Measurements from ENCODE around the gene JAG2.

DNA sequence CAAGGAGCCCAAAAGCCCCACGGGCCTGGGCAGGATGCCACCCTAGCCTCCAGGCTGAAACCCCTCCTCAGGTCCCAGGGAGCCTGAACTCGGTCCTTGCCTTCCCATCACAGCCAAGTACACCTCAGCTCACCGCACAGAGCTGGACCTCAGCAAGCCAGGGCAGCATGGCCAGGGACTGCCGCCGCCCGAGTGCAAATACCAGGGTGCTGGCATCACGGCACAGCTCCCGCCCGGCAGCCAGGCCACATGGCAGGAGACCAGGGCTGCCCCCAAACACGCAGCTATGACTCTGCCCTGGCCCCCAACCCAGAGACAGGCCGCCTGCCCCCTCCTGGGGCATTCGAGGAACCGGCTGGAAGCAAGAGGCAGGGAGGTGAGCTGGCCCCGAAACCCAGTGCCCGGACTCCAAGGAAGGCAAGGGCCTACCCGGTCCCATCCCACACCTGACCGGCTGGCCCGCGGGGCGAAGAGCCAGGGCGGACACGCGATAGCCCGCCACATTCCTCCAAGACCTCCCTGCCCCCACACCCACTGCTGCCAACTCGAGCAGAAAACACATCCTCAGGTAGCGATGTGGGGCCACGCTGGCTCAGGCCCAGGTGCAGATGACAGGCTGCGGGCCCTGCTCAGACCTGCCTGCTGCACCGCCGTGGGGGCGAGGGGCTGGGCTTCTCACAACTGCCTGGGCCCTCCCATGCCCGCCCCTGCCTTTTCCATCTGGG is 2.7 kb downstream of the JAG2 start:
- TF ChIP-seq, protein P1, sequence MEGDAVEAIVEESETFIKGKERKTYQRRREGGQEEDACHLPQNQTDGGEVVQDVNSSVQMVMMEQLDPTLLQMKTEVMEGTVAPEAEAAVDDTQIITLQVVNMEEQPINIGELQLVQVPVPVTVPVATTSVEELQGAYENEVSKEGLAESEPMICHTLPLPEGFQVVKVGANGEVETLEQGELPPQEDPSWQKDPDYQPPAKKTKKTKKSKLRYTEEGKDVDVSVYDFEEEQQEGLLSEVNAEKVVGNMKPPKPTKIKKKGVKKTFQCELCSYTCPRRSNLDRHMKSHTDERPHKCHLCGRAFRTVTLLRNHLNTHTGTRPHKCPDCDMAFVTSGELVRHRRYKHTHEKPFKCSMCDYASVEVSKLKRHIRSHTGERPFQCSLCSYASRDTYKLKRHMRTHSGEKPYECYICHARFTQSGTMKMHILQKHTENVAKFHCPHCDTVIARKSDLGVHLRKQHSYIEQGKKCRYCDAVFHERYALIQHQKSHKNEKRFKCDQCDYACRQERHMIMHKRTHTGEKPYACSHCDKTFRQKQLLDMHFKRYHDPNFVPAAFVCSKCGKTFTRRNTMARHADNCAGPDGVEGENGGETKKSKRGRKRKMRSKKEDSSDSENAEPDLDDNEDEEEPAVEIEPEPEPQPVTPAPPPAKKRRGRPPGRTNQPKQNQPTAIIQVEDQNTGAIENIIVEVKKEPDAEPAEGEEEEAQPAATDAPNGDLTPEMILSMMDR (IDR thresholded peaks at IDR 0.05), result no peak
- TF ChIP-seq POLR2A (IDR thresholded peaks at IDR 0.05) (no peak), POLR2AphosphoS5 (IDR thresholded peaks at IDR 0.05) (peak in 1 of 3 donors; percentile 19)

Measured in breast epithelium (tissue), 3 donors.